Neural cell (in vitro differentiated cells): ENCODE data around the gene MAMLD1. TPM values are rescaled to one million over a fixed set of nuclear protein-coding genes. Genes with fewer than 3 reads are reported as not detected.

Experiments used
- H2AFZ ChIP-seq: fragments of 200-600, 300-800 bp; sonication (generic), shearing (Covaris generic); 2 replicates; pipeline ENCODE4 v1.6.0; 2014; ENCODE audit warnings: low read depth, mild to moderate bottlenecking, antibody characterized with exemption, low read length, moderate library complexity
- H3F3A ChIP-seq: fragments of 200-600 bp; shearing (Covaris generic); 2 replicates; pipeline ENCODE4 v1.6.1; 2016; ENCODE audit warnings: mild to moderate bottlenecking, moderate library complexity, mixed read lengths, antibody characterized with exemption, low read length; ENCODE audit not compliant: insufficient read depth, poor library complexity, severe bottlenecking
- H3K27ac ChIP-seq: fragments of 200-600, 300-800 bp; sonication (generic), shearing (Covaris generic); 2 replicates; pipeline ENCODE4 v1.5.1; 2014; ENCODE audit warnings: mild to moderate bottlenecking, low read length, moderate library complexity
- H3K27me3 ChIP-seq: fragments of 300-800, 200-600 bp; sonication (generic), shearing (Covaris generic); 2 replicates; pipeline ENCODE4 v1.6.0; 2014; ENCODE audit warnings: mild to moderate bottlenecking, low read depth, low read length, moderate library complexity; ENCODE audit not compliant: insufficient read depth
- H3K36me3 ChIP-seq: fragments of 300-800, 200-600 bp; sonication (generic), shearing (Covaris generic); 2 replicates; pipeline ENCODE4 v1.5.1; 2014; ENCODE audit warnings: mild to moderate bottlenecking, antibody characterized with exemption, low read length, moderate library complexity; ENCODE audit not compliant: insufficient read depth
- H3K4me2 ChIP-seq: fragments of 300-800, 200-600 bp; sonication (generic), shearing (Covaris generic); 2 replicates; pipeline ENCODE4 v1.6.0; 2014; ENCODE audit warnings: mild to moderate bottlenecking, low read length
- H3K4me3 ChIP-seq: fragments of 300-800, 200-600 bp; sonication (generic), shearing (Covaris generic); 2 replicates; pipeline ENCODE4 v1.5.1; 2014; ENCODE audit warnings: mild to moderate bottlenecking, low read length, moderate library complexity
- H3K79me2 ChIP-seq: fragments of 200-600 bp; shearing (Covaris generic); replicated peaks from 2 replicates; pipeline ENCODE4 v1.6.0; 2014; ENCODE audit warnings: mild to moderate bottlenecking, low read length, moderate library complexity; ENCODE audit not compliant: insufficient read depth
- H3K9ac ChIP-seq: fragments of 300-800, 200-600 bp; sonication (generic), shearing (Covaris generic); 2 replicates; pipeline ENCODE4 v1.6.1; 2016; ENCODE audit warnings: mild to moderate bottlenecking, low read length, mixed read lengths
- H3K9me2 ChIP-seq: fragments of 200-600 bp; shearing (Covaris generic); 2 replicates; pipeline ENCODE4 v1.6.1; 2016; ENCODE audit warnings: mild to moderate bottlenecking, low read length, mixed read lengths; ENCODE audit not compliant: insufficient read depth
- H3K9me3 ChIP-seq: fragments of 200-600, 300-800 bp; sonication (generic), shearing (Covaris generic); 2 replicates; pipeline ENCODE4 v1.6.1; 2016; ENCODE audit warnings: mild to moderate bottlenecking, mixed run types, low read length, moderate library complexity, mixed read lengths
- H4K20me1 ChIP-seq: fragments of 200-600 bp; shearing (Covaris generic); 2 replicates; pipeline ENCODE4 v1.6.1; 2016; ENCODE audit warnings: mild to moderate bottlenecking, mixed run types; ENCODE audit not compliant: insufficient read depth
- EP300 ChIP-seq: fragments of 450-650 bp; conservative IDR thresholded peaks from 2 replicates; pipeline ENCODE4 v1.6.1; 2014; ENCODE audit warnings: antibody characterized with exemption, mild to moderate bottlenecking, moderate library complexity; ENCODE audit not compliant: poor library complexity, severe bottlenecking
- EZH2 ChIP-seq: fragments of 200-600, 300-800 bp; shearing (Covaris generic), sonication (generic); IDR thresholded peaks from 2 replicates; pipeline ENCODE4 v1.6.1; 2014; ENCODE audit warnings: antibody characterized with exemption, low read length, borderline replicate concordance, mild to moderate bottlenecking; ENCODE audit not compliant: insufficient read depth, poor library complexity, severe bottlenecking
- POLR2AphosphoS5 ChIP-seq: IDR thresholded peaks from 2 replicates; pipeline ENCODE4 v1.6.1; 2012
- RAD21 ChIP-seq: fragments of 450-650 bp; conservative IDR thresholded peaks from 2 replicates; pipeline ENCODE4 v1.6.1; 2014; ENCODE audit warnings: antibody characterized with exemption, mild to moderate bottlenecking, moderate library complexity
- SMC3 ChIP-seq: fragments of 450-650 bp; conservative IDR thresholded peaks from 2 replicates; pipeline ENCODE4 v1.6.1; 2014; ENCODE audit warnings: antibody characterized with exemption, mild to moderate bottlenecking, moderate library complexity; ENCODE audit not compliant: poor library complexity
- TAF1 ChIP-seq: IDR thresholded peaks from 2 replicates; pipeline ENCODE4 v1.6.1; 2012; ENCODE audit warnings: low read depth
- polyA plus RNA-seq: library from polyadenylated mRNA; depleted of rRNA; stranded (reverse); fragments of >200 nt; gene quantifications from 2 replicates; pipeline ENCODE4 v1.2.3, GENCODE V29; 2014
- TF ChIP-seq, protein P1 (sequence below): fragments of 450-650 bp; IDR thresholded peaks from 2 replicates; pipeline ENCODE4 v1.5.1; 2014; ENCODE audit warnings: antibody characterized with exemption, mild to moderate bottlenecking, moderate library complexity; ENCODE audit not compliant: poor library complexity, severe bottlenecking

Gene MAMLD1
- polyA plus RNA-seq, 1 donor from 2014 or later = 1.4 TPM

DNA sequence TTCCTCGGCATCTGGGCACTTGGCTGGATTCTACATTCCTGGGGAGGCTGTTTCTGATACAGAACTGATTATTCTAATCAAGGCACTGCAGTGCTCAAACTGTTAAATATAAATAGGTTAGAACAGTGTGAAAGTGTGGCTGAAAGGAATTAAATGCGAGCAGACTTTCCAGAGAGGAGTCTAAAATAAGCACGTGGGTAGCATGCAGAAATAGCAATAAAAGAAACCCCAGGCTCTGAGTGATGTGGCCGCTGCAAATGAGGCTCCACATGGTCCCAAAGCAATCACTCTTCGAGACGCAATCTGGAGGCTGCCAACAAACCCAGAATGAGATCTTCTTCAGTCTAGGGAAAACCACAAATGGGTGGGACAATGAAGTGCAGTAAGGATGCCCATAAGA lies 174.7 kb downstream of the MAMLD1 start:
- no peak overlapping the region for H2AFZ ChIP-seq
- no peak overlapping the region for H3K27ac ChIP-seq
- H3K4me3 ChIP-seq = no peak overlapping the region
- H3K36me3 ChIP-seq = no peaks in the 10 kb centered on the region
- no peak for TF ChIP-seq SMC3
- no peak overlapping the region for H3K4me2 ChIP-seq
- H3K9me3 ChIP-seq = no peaks in the 10 kb centered on the region
- no peak overlapping the region for H3K9ac ChIP-seq
- no peaks in the 10 kb centered on the region for H4K20me1 ChIP-seq
- no peaks in the 10 kb centered on the region for H3K9me2 ChIP-seq
- H3F3A ChIP-seq = no peaks in the 10 kb centered on the region
- H3K79me2 ChIP-seq = no peaks in the 10 kb centered on the region
- H3K27me3 ChIP-seq = no peaks in the 10 kb centered on the region

GRCh38 chrX:150540965-150541364 lies 177.8 kb downstream of the MAMLD1 start:
- Histone ChIP-seq H3K9ac (no peak overlapping the region), H3K27me3 (no peaks in the 10 kb centered on the region), H3K9me2 (no peaks in the 10 kb centered on the region), H3K4me2 (no peak overlapping the region), H3K9me3 (no peaks in the 10 kb centered on the region), H3K36me3 (no peaks in the 10 kb centered on the region), H3K79me2 (no peaks in the 10 kb centered on the region), H4K20me1 (no peaks in the 10 kb centered on the region), H3K27ac (no peak overlapping the region), H3F3A (no peaks in the 10 kb centered on the region), H3K4me3 (no peak overlapping the region), H2AFZ (no peak overlapping the region)
- no peak for TF ChIP-seq RAD21

GRCh38 chrX:150542846-150543229 lies 179.7 kb downstream of the MAMLD1 start:
- H3K4me2 ChIP-seq = no peak overlapping the region

DNA sequence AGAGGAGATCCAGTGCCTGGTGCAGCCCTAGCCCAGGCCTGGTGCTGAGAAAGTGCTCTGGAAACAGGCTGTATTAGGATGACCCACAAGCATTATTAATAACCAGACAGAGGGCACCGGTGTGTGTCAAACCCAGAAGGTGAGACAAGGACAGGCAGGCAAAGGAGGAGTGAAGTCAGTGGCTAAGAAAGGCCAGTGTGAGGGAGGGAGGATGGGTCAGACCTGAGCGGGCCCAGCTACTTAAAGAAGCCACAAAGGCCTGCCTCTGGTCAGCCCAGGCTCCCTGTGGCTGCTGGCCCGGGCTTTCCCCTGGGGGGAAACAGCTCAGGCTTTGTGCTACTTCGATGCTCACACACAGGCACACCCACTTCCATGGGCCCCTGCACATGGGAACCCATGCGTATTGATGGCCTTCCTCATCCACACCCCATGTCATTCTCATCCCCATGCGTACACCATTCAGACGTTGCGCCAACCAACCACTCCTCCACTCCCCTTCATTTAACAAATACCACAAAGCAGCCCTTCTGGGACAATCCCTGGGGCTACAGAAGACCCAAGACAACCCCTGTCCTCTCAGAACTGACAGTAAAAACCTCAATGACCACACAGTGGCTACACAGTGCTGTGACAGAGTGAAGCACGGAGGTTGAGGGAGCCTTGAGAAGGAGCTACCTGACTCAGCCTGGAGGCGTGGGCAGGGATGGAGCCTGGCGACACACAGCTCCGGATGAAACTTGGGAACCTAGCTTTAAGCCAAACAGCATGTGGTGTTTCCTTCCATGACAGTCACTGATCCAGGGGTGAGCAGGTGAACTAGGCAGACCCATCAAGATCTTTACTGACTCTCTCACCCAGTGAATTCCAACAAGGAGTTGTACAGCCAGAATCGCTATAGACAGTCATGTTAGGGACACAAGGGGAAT lies 180.4 kb downstream of the MAMLD1 start:
- no peak overlapping the region for H3K4me3 ChIP-seq
- no peak overlapping the region for H3K4me2 ChIP-seq
- no peaks in the 10 kb centered on the region for H3F3A ChIP-seq
- no peaks in the 10 kb centered on the region for H3K36me3 ChIP-seq
- H3K9me2 ChIP-seq = no peaks in the 10 kb centered on the region
- H4K20me1 ChIP-seq = no peaks in the 10 kb centered on the region
- no peak overlapping the region for H3K9ac ChIP-seq
- no peaks in the 10 kb centered on the region for H3K79me2 ChIP-seq
- no peak overlapping the region for H2AFZ ChIP-seq
- H3K27me3 ChIP-seq = no peaks in the 10 kb centered on the region
- H3K27ac ChIP-seq = no peak overlapping the region
- TF ChIP-seq POLR2AphosphoS5 (no peak), SMC3 (no peak), RAD21 (no peak), TAF1 (no peak), EP300 (no peak)
- no peaks in the 10 kb centered on the region for H3K9me3 ChIP-seq

More at GRCh38 chrX:150542846-150543229, 179.7 kb downstream of the MAMLD1 start:
- Histone ChIP-seq H3K9ac (no peak overlapping the region), H3K27me3 (no peaks in the 10 kb centered on the region), H3K4me3 (no peak overlapping the region), H2AFZ (no peak overlapping the region), H3K79me2 (no peaks in the 10 kb centered on the region), H3F3A (no peaks in the 10 kb centered on the region), H3K9me3 (no peaks in the 10 kb centered on the region), H3K36me3 (no peaks in the 10 kb centered on the region), H3K27ac (no peak overlapping the region), H4K20me1 (no peaks in the 10 kb centered on the region), H3K9me2 (no peaks in the 10 kb centered on the region)
- TF ChIP-seq EZH2 (no peak), POLR2AphosphoS5 (no peak), EP300 (no peak), RAD21 (no peak), TAF1 (no peak)
- TF ChIP-seq, protein P1, sequence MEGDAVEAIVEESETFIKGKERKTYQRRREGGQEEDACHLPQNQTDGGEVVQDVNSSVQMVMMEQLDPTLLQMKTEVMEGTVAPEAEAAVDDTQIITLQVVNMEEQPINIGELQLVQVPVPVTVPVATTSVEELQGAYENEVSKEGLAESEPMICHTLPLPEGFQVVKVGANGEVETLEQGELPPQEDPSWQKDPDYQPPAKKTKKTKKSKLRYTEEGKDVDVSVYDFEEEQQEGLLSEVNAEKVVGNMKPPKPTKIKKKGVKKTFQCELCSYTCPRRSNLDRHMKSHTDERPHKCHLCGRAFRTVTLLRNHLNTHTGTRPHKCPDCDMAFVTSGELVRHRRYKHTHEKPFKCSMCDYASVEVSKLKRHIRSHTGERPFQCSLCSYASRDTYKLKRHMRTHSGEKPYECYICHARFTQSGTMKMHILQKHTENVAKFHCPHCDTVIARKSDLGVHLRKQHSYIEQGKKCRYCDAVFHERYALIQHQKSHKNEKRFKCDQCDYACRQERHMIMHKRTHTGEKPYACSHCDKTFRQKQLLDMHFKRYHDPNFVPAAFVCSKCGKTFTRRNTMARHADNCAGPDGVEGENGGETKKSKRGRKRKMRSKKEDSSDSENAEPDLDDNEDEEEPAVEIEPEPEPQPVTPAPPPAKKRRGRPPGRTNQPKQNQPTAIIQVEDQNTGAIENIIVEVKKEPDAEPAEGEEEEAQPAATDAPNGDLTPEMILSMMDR = no peak
